IMR-90 (cell line): ENCODE data around the gene RUFY4.
"Not testable (repeated sequence)": the region's sequence is repeated elsewhere in the genome, so short reads cannot be mapped to it uniquely, and the experiment has no call there.

Experiments
- CEBPB ChIP-seq: IDR thresholded peaks from 2 replicates; pipeline ENCODE4 v1.6.1; 2012; ENCODE audit warnings: low read depth, low read length, improper control_type of control experiment
- CTCF ChIP-seq: conservative IDR thresholded peaks from 2 replicates; pipeline ENCODE4 v1.5.1; 2012; ENCODE audit warnings: mild to moderate bottlenecking, low read depth, low read length, improper control_type of control experiment
- MAZ ChIP-seq: IDR thresholded peaks from 2 replicates; pipeline ENCODE4 v1.6.1; 2012; ENCODE audit warnings: low read depth, mild to moderate bottlenecking, low read length, improper control_type of control experiment, moderate library complexity, borderline replicate concordance
- NFE2L2 ChIP-seq: fragments of 150-350 bp; IDR thresholded peaks from 2 replicates; pipeline ENCODE4 v1.6.1; 2016; ENCODE audit warnings: low read depth, mild to moderate bottlenecking, low read length
- POLR2A ChIP-seq: IDR thresholded peaks from 2 replicates; pipeline ENCODE4 v1.6.1; 2012; ENCODE audit warnings: mild to moderate bottlenecking, low read depth, low read length
- RAD21 ChIP-seq: IDR thresholded peaks from 2 replicates; pipeline ENCODE4 v1.6.1; 2012; ENCODE audit warnings: low read length, improper control_type of control experiment

GRCh38 chr2:218122286-218122685, 53.2 kb downstream of the RUFY4 start:
- TF ChIP-seq CEBPB, MAZ, RAD21, POLR2A, CTCF, NFE2L2: not testable (repeated sequence)
